ENCODE results near the gene B4GAT1.

The B4GAT1 gene

DNA sequence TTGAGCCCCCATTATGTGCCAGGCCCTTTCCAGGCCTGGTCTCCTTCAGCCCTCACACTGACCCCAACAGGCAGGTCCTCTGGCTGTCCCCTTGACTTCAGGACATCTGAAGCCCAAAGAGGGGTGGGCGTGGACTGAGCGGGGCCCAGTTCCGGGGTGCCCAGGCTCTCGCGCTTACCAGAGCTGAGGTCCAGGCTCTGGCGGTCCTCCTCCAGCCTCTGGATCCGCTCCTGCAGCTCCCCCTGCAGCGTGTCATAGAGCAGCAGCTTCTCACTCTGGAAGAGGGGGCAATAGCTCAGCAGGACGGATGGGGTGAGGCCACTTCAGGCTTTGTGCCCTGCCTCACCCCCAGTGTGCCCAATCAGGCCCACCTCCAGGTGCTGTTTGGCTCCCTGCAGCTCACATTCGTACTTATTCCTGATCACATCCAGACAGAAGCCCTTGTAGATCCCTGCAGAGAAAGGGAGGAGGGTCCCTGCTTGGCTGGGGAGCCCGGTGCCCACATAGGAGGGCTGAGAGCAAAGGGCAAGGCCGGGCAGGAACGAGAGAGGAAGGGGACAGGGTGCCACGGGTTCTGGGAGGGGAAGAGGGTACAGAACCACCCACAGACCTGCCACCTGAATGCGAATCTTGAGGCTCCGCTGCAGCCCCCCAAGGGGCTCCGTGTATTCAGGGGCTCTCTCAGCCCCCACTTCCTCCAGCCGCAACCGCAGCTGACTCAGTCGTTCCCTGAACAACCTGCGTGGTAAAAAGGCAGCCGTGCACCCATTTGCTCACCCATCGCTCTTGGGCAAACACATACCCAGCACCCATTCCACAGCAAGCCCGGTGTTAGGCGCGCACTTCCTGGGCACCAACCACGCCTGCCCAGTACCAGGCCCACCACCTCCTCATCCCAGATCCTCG lies 6.6 kb downstream of the B4GAT1 start:
- TF ChIP-seq CTCF (conservative IDR thresholded peaks at IDR 0.05; ENCODE audit: low read depth, low read length) = no peak
- Histone ChIP-seq H3K4me1 (ENCODE audit: low read depth, poor library complexity, severe bottlenecking) (peaks cover 23% of the 10 kb centered on the region), H3K4me2 (no peak overlapping the region), H3K27me3 (ENCODE audit: insufficient read depth, low read depth) (no peaks in the 10 kb centered on the region), H3K36me3 (ENCODE audit: insufficient read depth) (no peaks in the 10 kb centered on the region; the same call in 1 of the 2 replicates), H4K20me1 (ENCODE audit: insufficient read depth) (no peaks in the 10 kb centered on the region), H3K27ac (no peak overlapping the region), H3K79me2 (ENCODE audit: insufficient read depth, low read depth) (peaks cover 18% of the 10 kb centered on the region; the same call in 1 of the 2 replicates), H2AFZ (ENCODE audit: low read depth) (no peak overlapping the region), H3K9ac (no peak overlapping the region), H3K4me3 (IDR thresholded peaks at IDR 0.05; ENCODE audit: insufficient read depth, low read depth, low read length) (no peak overlapping the region)

DNA sequence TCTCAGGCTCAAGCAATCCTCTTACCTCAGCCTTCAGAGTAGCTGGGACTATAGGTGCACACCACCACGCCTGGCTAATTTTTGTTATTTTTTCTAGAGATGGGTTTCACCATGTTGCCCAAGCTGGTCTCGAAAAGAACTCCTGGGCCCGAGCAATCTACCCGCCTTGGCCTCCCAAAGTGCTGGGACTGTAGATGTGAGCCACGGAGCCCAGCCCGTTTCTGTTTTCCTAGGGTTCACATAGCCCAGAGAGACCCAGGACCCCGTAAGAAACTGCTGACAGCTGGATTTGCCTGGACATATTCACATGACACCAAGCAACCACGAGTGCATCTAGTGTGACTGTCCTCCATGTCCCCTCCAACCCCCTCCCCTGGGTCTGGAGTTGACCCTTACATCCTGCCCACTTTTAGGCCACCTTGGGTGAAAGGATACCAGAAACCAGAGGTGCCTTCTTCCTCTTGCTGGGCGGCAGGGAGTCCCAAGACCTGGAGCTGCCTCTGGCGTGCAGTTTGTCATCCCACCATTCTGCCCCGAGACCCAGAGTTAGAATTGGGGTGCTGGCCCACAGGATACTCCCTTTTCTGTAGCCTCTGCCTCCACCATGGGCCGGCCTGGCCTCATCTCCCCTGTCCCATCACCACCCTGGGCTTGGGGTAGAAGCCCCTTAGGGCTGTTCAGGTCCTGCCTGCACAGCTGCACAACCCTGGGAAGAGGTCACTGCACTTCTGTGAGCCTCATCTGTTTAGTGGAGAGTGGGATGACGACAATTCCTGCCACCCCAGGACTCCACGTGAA lies 7.5 kb downstream of the B4GAT1 start:
- H3K4me2 ChIP-seq = no peak overlapping the region
- no peak overlapping the region for H3K9ac ChIP-seq
- no peaks in the 10 kb centered on the region for H3K27me3 ChIP-seq (ENCODE audit: insufficient read depth, low read depth)
- no peak overlapping the region for H3K4me3 ChIP-seq (IDR thresholded peaks at IDR 0.05; ENCODE audit: insufficient read depth, low read depth, low read length)
- H3K27ac ChIP-seq = no peak overlapping the region
- TF ChIP-seq CTCF (conservative IDR thresholded peaks at IDR 0.05; ENCODE audit: low read depth, low read length) = no peak
- H2AFZ ChIP-seq (ENCODE audit: low read depth) = no peak overlapping the region
- H4K20me1 ChIP-seq (ENCODE audit: insufficient read depth) = no peaks in the 10 kb centered on the region
- H3K36me3 ChIP-seq (ENCODE audit: insufficient read depth) = no peaks in the 10 kb centered on the region; the same call in 1 of the 2 replicates
- H3K4me1 ChIP-seq (ENCODE audit: low read depth, poor library complexity, severe bottlenecking) = peaks cover 15% of the 10 kb centered on the region
- H3K79me2 ChIP-seq (ENCODE audit: insufficient read depth, low read depth) = peaks cover 18% of the 10 kb centered on the region; the same call in 1 of the 2 replicates

GRCh38 chr11:66339162-66339675 lies 8.2 kb downstream of the B4GAT1 start:
- peaks cover 15% of the 10 kb centered on the region for H3K4me1 ChIP-seq (ENCODE audit: low read depth, poor library complexity, severe bottlenecking)
- H3K27ac ChIP-seq = no peak overlapping the region
- no peaks in the 10 kb centered on the region; the same call in 1 of the 2 replicates for H3K36me3 ChIP-seq (ENCODE audit: insufficient read depth)
- TF ChIP-seq CTCF (conservative IDR thresholded peaks at IDR 0.05; ENCODE audit: low read depth, low read length) = no peak
- peaks cover 13% of the 10 kb centered on the region; the same call in 1 of the 2 replicates for H3K79me2 ChIP-seq (ENCODE audit: insufficient read depth, low read depth)
- H4K20me1 ChIP-seq (ENCODE audit: insufficient read depth) = no peaks in the 10 kb centered on the region
- no peak overlapping the region for H3K9ac ChIP-seq
- no peaks in the 10 kb centered on the region for H3K27me3 ChIP-seq (ENCODE audit: insufficient read depth, low read depth)
- no peak overlapping the region for H2AFZ ChIP-seq (ENCODE audit: low read depth)
- H3K4me3 ChIP-seq (IDR thresholded peaks at IDR 0.05; ENCODE audit: insufficient read depth, low read depth, low read length) = no peak overlapping the region
- H3K4me2 ChIP-seq = no peak overlapping the region

DNA sequence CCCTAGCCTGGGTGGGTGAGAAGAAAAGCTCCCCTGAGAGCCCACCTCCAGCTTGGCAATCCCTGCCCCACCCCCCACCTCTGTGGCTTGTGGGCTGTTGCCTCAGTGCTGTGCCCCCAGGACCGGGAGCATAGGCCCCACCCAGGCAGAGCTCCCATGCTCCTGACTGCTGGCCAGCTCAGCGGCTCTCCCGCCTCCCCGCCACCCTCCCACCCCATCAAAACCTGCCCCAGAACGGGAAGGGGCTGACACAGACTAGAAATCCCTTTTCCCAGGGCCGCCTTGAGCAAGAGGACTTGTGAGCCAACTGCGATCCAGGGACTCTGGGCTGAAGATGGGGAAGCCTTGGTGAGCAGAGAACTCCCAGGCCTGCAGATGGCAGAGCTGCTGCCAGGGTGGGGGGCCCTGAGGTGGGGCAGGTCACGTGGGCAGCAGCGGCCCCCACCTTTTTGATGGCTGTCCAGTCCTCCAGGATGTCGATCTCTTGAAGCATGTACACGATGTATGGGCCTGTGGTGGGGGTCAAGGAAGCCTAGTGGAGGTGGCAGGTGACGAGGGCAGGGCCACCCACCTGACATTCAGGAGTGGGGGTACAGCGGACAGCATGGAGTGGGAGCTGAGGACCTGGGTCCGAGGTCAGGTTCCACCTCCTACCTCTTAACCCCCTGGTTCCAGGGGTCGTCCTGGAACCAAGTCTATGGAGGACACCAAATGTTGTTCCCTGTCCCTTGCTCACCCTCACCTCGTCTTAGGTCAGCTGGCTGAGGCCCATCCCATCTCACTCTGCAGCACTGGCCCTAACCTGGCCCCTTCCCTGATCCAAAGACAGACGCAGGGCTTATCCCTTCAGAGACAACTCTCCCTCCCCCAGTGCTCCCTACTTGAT lies 8.9 kb downstream of the B4GAT1 start:
- Histone ChIP-seq H3K4me3 (IDR thresholded peaks at IDR 0.05; ENCODE audit: insufficient read depth, low read depth, low read length) (no peak overlapping the region), H3K79me2 (ENCODE audit: insufficient read depth, low read depth) (peaks cover 6% of the 10 kb centered on the region; the same call in 1 of the 2 replicates), H3K36me3 (ENCODE audit: insufficient read depth) (no peaks in the 10 kb centered on the region; the same call in 1 of the 2 replicates), H3K4me2 (no peak overlapping the region), H3K4me1 (ENCODE audit: low read depth, poor library complexity, severe bottlenecking) (peaks cover 8% of the 10 kb centered on the region), H3K9ac (no peak overlapping the region), H4K20me1 (ENCODE audit: insufficient read depth) (no peaks in the 10 kb centered on the region), H3K27ac (no peak overlapping the region), H2AFZ (ENCODE audit: low read depth) (no peak overlapping the region), H3K27me3 (ENCODE audit: insufficient read depth, low read depth) (peaks cover 5% of the 10 kb centered on the region; the same call in 1 of the 2 replicates)
- no peak for TF ChIP-seq CTCF (conservative IDR thresholded peaks at IDR 0.05; ENCODE audit: low read depth, low read length)
